HG03571 (cell line): ENCODE measurements around the gene LRRC4.

Experiments used
- ATAC-seq: cut with Tn5 transposase; IDR thresholded peaks from one replicate; pipeline ENCODE4 v1.9.1; 2021; ENCODE audit not compliant: unreplicated experiment

Gene LRRC4

DNA sequence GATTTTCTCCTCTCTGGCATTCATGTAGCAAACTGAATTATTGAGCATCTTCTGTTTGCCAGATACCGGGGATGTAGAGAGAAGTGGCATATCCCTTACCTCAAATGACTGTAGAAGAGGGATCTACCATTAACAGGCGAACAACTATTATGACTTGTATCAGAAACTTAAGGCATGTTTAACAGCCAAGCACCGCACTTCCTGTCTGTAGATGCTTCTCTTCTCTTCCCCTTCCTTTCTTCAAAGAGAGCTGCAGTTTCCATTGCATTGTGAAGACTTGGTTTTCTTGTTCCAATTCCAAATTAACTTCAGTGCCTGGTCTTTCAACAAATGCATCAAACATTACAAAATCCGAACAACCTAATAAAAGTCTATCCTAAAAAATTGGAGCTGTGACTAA is 49.3 kb downstream of the LRRC4 start:
- no peak for ATAC-seq

DNA sequence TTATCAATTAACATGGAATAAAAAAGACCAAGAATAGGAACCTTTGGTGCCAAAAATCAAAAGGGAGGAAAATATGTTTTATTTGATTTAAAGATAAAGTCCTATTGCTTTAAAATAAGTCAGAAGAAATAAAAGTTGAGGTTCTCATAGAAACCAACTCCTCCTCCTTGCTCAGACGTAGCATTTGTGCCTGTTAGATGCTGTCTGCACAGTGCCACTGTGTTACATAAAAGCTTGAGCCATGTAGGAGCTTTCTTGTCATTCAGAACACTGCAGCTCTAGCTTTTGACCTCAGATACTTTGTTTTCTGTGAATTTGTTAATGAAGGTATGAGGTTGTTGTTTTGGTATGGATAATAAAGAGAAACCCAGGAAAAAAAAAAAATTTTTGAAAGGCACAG is 50.3 kb downstream of the LRRC4 start:
- ATAC-seq = no peak

DNA sequence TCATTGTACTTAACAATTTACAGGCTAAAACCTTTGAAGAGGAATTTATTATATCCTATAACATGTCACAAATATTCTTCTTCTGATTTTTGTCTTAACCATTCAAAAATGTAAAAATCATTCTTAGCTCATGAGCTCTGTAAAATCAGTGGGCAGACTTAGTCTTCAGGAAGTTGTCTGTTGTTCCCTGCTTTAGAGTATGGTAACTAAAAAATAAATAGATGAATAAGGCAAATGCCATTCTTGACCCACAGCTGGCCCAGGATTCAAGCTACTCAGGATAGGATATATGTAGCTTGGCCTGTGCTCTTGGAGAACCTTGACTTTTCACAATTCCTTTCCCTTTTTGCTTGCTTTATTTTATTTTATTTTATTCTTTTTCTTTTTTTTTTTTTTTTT is 51.5 kb downstream of the LRRC4 start:
- ATAC-seq = no peak

DNA sequence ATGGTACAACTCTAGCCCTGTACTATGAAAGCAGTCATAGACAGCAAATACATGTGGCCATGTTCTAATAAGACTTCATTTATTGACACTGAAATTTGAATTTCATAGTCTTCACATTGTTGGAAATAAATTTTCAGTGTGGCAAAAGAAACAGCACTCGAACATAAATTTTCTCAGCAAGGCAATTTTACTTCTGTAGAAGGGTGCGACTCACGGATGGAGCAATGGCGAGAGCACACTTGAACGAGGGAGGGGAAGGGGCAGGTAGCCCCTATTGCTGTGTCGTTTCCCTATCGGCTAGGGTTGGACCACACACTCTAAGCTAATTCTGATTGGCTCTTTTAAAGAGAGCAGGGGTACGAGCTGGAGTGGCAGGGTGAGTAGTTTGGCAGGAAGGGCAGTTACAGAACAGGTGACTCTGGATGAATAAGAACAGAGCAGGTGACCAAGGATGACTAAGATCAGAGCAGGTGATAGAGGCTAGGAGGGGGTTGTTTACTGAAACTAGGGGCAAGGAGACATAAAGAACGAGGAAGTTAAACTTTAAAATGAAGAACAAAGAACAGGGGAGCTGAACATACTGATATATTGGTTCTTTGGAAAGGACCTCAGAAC is 52.0 kb downstream of the LRRC4 start:
- no peak for ATAC-seq

DNA sequence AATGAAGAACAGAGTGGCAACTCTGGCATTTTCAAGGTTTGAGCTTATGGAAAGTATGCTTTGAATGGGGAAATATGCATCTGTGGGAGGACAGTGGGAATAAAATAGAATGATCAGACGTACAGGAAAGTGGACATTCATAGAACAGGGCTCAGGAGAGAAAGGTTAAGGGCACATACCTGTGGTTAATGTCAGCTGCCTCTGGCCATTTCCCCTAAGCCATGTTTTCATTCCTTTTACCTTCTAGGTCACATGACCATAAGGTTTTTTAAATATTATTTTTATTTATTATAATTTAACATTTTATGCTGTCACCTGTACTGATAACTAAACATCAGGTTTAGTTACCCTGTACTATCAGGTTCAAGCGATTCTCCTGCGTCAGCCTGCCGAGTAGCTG is 52.8 kb downstream of the LRRC4 start:
- ATAC-seq = no peak
